Fibroblast of pulmonary artery (primary cell): ENCODE results near the gene CNIH3.

Source experiments
- DNase-seq: peaks from one replicate; pipeline ENCODE4 v3.0.0-alpha.2; 2010; ENCODE audit warnings: low read depth
- H3K4me3 ChIP-seq: replicated peaks from 2 replicates; pipeline ENCODE4 v1.5.1; 2011; ENCODE audit warnings: low read depth, mild to moderate bottlenecking, control low read depth, low read length, moderate library complexity
- TF ChIP-seq, protein P1 (sequence below): IDR thresholded peaks from 2 replicates; pipeline ENCODE4 v1.5.1; 2011; ENCODE audit warnings: mild to moderate bottlenecking, control low read depth, low read length, inconsistent platforms; ENCODE audit errors: missing control alignments

The CNIH3 gene

DNA sequence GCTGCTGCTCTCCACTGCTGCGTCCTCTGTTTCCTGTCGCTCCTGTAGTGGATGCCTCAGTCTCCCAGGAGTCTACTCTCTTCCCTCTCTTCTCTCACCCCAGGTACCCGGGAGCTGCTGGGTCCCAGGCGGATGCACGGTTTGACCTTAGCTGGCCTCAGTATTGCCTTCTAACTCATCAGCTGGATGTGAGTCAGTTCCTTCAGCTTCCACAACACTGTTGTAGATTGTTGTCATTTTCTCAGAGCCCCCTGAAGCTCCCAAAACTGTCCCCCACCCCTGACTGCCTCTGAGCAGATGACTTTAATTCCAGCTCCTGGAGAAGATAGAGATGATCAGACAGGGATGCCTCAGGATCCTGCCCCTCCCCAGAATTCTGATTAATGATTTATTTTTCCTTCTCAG lies 7.2 kb downstream of the CNIH3 start:
- H3K4me3 ChIP-seq: no peak overlapping the region
- TF ChIP-seq, protein P1, sequence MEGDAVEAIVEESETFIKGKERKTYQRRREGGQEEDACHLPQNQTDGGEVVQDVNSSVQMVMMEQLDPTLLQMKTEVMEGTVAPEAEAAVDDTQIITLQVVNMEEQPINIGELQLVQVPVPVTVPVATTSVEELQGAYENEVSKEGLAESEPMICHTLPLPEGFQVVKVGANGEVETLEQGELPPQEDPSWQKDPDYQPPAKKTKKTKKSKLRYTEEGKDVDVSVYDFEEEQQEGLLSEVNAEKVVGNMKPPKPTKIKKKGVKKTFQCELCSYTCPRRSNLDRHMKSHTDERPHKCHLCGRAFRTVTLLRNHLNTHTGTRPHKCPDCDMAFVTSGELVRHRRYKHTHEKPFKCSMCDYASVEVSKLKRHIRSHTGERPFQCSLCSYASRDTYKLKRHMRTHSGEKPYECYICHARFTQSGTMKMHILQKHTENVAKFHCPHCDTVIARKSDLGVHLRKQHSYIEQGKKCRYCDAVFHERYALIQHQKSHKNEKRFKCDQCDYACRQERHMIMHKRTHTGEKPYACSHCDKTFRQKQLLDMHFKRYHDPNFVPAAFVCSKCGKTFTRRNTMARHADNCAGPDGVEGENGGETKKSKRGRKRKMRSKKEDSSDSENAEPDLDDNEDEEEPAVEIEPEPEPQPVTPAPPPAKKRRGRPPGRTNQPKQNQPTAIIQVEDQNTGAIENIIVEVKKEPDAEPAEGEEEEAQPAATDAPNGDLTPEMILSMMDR: no peak
- DNase-seq: no peak

DNA sequence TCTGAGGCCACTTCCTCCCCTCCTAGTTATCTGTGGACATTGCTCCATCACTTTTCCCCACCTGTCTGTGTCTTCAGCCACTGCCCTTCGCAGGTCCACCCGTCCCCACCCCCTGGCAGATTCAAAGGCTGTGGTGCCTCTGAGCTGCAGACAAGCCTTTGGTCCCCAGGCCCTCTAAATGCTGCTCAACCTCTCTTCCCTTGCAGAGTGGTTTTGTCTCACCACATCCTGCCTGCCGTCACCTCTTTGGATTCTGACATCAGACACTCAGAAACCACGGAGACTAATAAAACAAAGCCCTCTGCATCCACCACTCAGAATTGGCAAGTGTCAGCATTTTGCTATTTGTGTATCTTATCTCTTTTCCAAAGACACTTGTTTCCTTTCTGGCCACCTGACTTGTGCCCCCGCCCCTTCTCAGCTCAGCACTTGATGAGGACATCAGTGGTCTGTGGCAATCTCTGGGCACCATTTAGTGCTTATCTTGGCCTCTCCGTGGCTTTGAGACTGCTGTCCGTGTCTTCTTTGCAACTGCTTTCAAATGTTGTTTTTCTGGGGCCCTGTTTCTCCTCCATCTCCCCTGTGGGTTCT lies 7.7 kb downstream of the CNIH3 start:
- H3K4me3 ChIP-seq: no peak overlapping the region
- DNase-seq: peak; percentile 90
- TF ChIP-seq, protein P1: no peak

DNA sequence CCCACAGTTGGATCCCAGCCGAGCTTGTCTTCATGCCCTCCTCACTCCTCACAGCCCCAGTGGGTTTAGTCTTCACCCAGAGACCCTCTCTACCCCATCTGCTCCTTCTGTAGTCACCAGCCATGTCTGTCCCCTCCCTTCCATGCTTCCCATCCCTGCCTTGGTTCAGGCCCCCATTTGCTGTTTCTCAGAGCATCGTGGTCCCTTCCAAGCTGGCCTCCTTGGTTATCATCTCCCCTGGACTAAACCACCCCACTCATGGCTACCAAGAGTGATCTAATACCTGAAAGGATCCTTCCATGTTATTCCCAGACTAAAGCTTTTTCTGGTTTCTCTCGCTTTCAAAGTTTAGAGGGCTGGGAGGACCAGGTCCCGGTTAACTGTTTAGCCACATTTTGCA lies 8.3 kb downstream of the CNIH3 start:
- H3K4me3 ChIP-seq: no peak overlapping the region
- TF ChIP-seq, protein P1: no peak
- DNase-seq: no peak

DNA sequence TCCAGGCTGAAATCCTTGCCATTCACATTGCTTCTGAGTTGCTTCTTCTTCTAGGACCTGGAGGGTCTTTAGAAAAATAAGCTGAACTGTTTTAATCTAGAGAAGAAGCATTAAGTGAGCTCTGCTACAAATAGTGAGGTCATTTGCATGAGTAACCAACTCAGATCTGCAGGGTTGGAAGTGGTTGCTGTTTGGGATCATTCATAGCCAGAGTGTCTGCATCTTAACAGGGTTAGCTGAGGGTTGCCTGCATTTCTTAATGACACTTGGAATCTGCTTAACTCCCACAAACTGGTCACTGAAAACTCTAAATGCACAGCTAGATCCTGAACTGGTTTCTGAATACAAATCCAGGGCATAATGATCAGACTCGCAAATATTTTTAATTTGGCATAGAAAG lies 9.9 kb downstream of the CNIH3 start:
- H3K4me3 ChIP-seq: no peak overlapping the region
- peak; percentile 79 for DNase-seq
- TF ChIP-seq, protein P1: no peak

DNA sequence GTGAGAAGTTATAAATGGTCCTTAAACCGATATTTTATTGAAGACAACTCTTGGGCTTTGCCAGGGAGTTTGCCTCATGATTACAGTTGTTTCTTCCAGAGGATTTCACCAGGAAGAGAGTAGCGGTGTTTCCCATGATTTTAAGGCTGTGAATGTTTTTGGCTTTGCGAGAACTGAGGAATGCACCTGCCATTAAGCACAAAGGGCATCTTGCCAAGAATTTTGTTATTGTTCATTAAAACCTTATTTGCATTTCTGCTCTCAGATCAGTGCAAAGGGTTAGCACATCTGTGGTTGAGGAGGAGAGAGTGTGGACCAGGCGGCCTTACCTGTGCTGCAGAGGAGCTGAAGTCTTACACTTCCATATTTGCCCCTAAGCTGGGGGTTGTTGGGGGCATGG lies 13.8 kb downstream of the CNIH3 start:
- TF ChIP-seq, protein P1: no peak
- no peak for DNase-seq
- H3K4me3 ChIP-seq: no peak overlapping the region

DNA sequence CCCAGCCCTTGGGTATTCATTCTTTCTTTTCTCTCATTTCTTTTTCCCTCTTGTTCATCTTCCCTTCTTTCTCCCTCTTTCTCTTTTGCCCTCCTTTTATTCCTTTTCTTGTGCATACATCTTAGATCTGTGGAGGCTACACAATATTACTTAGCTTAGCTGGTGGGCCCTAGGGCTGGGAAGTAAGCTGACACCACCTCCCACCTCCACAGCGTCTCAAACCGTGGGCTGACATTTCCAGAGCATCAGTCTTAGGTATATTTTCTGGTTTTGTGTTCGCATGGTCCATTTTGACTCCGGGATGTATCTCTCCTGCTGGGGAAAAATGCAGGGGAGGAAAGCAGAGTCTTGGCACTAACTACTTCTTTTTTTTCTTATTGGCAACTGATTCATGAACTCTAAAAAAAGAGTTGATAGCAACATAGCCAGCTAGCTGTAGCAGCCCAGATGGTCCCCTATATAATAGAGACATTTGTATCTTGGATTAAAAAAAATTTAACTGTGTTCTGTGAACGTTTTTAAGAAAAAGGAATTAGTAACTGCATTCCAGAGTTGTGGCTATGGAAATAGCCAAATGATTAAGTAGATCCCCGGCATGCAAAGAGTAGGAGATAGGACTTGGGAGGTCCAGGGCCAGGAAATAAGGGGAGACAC lies 15.5 kb downstream of the CNIH3 start:
- no peak overlapping the region for H3K4me3 ChIP-seq
- TF ChIP-seq, protein P1: no peak
- DNase-seq: peak; percentile 86

DNA sequence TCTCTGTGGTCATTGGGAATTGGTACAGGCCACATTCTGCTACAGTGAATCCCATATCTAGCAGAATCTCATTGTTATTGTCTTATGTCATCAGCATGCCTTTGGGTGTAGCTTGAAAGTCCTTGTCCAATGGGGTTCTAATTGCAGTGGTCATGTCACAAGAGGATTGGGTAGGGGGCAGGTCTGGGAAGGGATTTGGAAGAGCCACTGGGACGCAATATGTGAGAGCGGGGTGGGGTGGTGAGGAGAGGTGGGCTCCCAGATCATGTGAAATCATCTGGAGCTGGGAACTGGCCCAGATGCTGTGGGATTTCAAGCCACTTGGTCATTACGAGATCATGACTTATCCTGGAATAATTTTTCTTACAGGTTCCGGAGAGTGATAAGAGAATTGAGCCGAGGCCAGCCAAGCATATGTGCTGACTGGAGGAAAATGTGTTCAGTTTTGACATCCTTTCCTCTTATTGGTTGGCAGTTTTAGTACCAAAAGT lies 16.3 kb downstream of the CNIH3 start:
- H3K4me3 ChIP-seq: no peak overlapping the region
- TF ChIP-seq, protein P1: no peak
- peak; percentile 96 for DNase-seq
